ENCODE measurements around the gene FURIN. TPM values are rescaled to one million over a fixed set of nuclear protein-coding genes. Genes with fewer than 3 reads are reported as not detected.

The FURIN gene
- total and polyA plus RNA-seq, 2 donors: 11.5 to 36.7 TPM

DNA sequence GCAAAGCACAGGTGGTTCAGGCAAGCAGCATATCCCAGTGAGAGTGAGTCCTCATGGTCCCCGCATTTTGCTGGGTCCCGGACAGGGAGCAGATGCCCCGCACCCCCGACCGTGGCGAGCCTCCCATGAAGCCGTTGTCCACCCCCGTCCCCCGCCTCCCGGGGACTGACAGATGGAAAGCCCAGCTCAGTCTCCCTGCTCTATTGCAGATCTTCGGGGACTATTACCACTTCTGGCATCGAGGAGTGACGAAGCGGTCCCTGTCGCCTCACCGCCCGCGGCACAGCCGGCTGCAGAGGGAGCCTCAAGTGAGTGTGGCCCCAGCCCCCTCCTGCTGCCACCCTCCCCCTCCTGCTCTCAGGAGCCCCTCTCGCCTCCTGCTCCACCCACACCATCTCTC is 7.7 kb downstream of the FURIN start:
- DNase-seq (ENCODE audit: low read depth in 6 of 9, low spot score in 9 of 9): no peak
- peaks cover 43 to 55% of the 10 kb centered on the region in 2 donors for H3K36me3 ChIP-seq (ENCODE audit: control insufficient read depth in 2 of 2, insufficient read depth in 2 of 2, low read length in 1 of 2)
- peaks cover 0 to 7% of the 10 kb centered on the region in 2 donors for H3K27me3 ChIP-seq (ENCODE audit: control insufficient read depth in 2 of 2, insufficient read depth in 1 of 2, low read length in 1 of 2)
- H3K9me3 ChIP-seq (ENCODE audit: control insufficient read depth in 2 of 2, insufficient read depth in 1 of 2, low read length in 1 of 2): no peaks in the 10 kb centered on the region
- whole genome bisulfite sequencing: 97% methylated on average over 20 of the region's 20 CpGs
- no peak overlapping the region for H3K27ac ChIP-seq (ENCODE audit: low read depth in 1 of 2, low read length in 1 of 2)
- H3K4me1 ChIP-seq (ENCODE audit: control insufficient read depth in 2 of 2, insufficient read depth in 2 of 2, low read length in 2 of 2): peaks cover 9 to 24% of the 10 kb centered on the region in 2 donors
- no peak overlapping the region for H3K4me3 ChIP-seq (ENCODE audit: low read length in 2 of 2)

GRCh38 chr15:90876512-90877170 is 8.3 kb downstream of the FURIN start:
- WGBS: 98% methylated on average over 15 of the region's 15 CpGs
- no peaks in the 10 kb centered on the region for H3K9me3 ChIP-seq (ENCODE audit: control insufficient read depth in 2 of 2, insufficient read depth in 1 of 2, low read length in 1 of 2)
- peaks cover 49 to 60% of the 10 kb centered on the region in 2 donors for H3K36me3 ChIP-seq (ENCODE audit: control insufficient read depth in 2 of 2, insufficient read depth in 2 of 2, low read length in 1 of 2)
- no peak for DNase-seq (ENCODE audit: low read depth in 6 of 9, low spot score in 9 of 9)
- H3K4me3 ChIP-seq (ENCODE audit: low read length in 2 of 2): no peak overlapping the region
- peaks cover 9 to 24% of the 10 kb centered on the region in 2 donors for H3K4me1 ChIP-seq (ENCODE audit: control insufficient read depth in 2 of 2, insufficient read depth in 2 of 2, low read length in 2 of 2)
- H3K27ac ChIP-seq (ENCODE audit: low read depth in 1 of 2, low read length in 1 of 2): no peak overlapping the region
- H3K27me3 ChIP-seq (ENCODE audit: control insufficient read depth in 2 of 2, insufficient read depth in 1 of 2, low read length in 1 of 2): peaks cover 0 to 7% of the 10 kb centered on the region in 2 donors

DNA sequence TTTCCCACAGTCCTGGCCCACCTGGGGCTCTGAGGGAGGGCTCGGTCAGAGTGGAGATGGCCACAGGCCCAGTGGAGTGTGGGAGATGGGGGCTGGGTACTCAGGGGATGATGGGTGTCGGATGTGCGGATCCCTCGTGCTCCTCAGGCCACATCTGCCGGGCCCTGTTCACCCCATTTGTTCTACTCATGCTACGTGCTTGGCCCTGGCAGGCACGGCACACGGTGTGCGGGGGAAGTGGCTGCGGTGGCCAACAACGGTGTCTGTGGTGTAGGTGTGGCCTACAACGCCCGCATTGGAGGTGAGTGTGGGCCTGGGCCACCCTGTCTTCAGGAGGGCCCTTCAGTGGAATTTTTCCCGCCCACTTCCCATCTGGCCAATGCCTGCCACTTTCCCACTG is 8.9 kb downstream of the FURIN start:
- H3K4me1 ChIP-seq (ENCODE audit: control insufficient read depth in 2 of 2, insufficient read depth in 2 of 2, low read length in 2 of 2): peaks cover 6 to 21% of the 10 kb centered on the region in 2 donors
- DNase-seq (ENCODE audit: low read depth in 6 of 9, low spot score in 9 of 9): no peak
- no peaks in the 10 kb centered on the region for H3K9me3 ChIP-seq (ENCODE audit: control insufficient read depth in 2 of 2, insufficient read depth in 1 of 2, low read length in 1 of 2)
- H3K36me3 ChIP-seq (ENCODE audit: control insufficient read depth in 2 of 2, insufficient read depth in 2 of 2, low read length in 1 of 2): peaks cover 52 to 67% of the 10 kb centered on the region in 2 donors
- H3K4me3 ChIP-seq (ENCODE audit: low read length in 2 of 2): no peak overlapping the region
- peaks cover 0 to 5% of the 10 kb centered on the region in 2 donors for H3K27me3 ChIP-seq (ENCODE audit: control insufficient read depth in 2 of 2, insufficient read depth in 1 of 2, low read length in 1 of 2)
- WGBS: 97% methylated on average over 14 of the region's 14 CpGs
- H3K27ac ChIP-seq (ENCODE audit: low read depth in 1 of 2, low read length in 1 of 2): no peak overlapping the region

GRCh38 chr15:90877996-90878395 is 9.6 kb downstream of the FURIN start:
- H3K36me3 ChIP-seq (ENCODE audit: control insufficient read depth in 2 of 2, insufficient read depth in 2 of 2, low read length in 1 of 2): peaks cover 52 to 67% of the 10 kb centered on the region in 2 donors
- DNase-seq (ENCODE audit: low read depth in 6 of 9, low spot score in 9 of 9): no peak
- H3K27ac ChIP-seq (ENCODE audit: low read depth in 1 of 2, low read length in 1 of 2): no peak overlapping the region
- H3K4me3 ChIP-seq (ENCODE audit: low read length in 2 of 2): no peak overlapping the region
- WGBS: 95% methylated on average over 14 of the region's 14 CpGs
- no peaks in the 10 kb centered on the region for H3K27me3 ChIP-seq (ENCODE audit: control insufficient read depth in 2 of 2, insufficient read depth in 1 of 2, low read length in 1 of 2)
- no peaks in the 10 kb centered on the region for H3K9me3 ChIP-seq (ENCODE audit: control insufficient read depth in 2 of 2, insufficient read depth in 1 of 2, low read length in 1 of 2)
- peaks cover 0 to 14% of the 10 kb centered on the region in 2 donors for H3K4me1 ChIP-seq (ENCODE audit: control insufficient read depth in 2 of 2, insufficient read depth in 2 of 2, low read length in 2 of 2)

DNA sequence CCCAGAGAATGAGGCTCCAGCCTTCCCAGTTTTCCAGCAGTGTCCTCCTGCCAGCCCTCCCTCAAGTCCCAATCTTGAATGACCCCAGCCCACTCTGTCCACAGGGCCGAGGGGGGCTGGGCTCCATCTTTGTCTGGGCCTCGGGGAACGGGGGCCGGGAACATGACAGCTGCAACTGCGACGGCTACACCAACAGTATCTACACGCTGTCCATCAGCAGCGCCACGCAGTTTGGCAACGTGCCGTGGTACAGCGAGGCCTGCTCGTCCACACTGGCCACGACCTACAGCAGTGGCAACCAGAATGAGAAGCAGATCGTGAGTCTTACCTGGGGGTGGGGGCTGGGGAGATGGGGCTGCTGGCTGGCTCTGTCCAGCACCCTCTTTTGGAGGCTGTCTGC is 10.3 kb downstream of the FURIN start:
- Histone ChIP-seq H3K9me3 (ENCODE audit: control insufficient read depth in 2 of 2, insufficient read depth in 1 of 2, low read length in 1 of 2) (no peaks in the 10 kb centered on the region), H3K4me1 (ENCODE audit: control insufficient read depth in 2 of 2, insufficient read depth in 2 of 2, low read length in 2 of 2) (peaks cover 0 to 12% of the 10 kb centered on the region in 2 donors), H3K4me3 (ENCODE audit: low read length in 2 of 2) (no peak overlapping the region), H3K36me3 (ENCODE audit: control insufficient read depth in 2 of 2, insufficient read depth in 2 of 2, low read length in 1 of 2) (peaks cover 52 to 67% of the 10 kb centered on the region in 2 donors), H3K27ac (ENCODE audit: low read depth in 1 of 2, low read length in 1 of 2) (no peak overlapping the region), H3K27me3 (ENCODE audit: control insufficient read depth in 2 of 2, insufficient read depth in 1 of 2, low read length in 1 of 2) (peaks cover 0 to 7% of the 10 kb centered on the region in 2 donors)
- 98% methylated on average over 15 of the region's 15 CpGs for WGBS
- no peak for DNase-seq (ENCODE audit: low read depth in 6 of 9, low spot score in 9 of 9)

GRCh38 chr15:90879730-90880366 is 11.5 kb downstream of the FURIN start:
- Histone ChIP-seq H3K36me3 (ENCODE audit: control insufficient read depth in 2 of 2, insufficient read depth in 2 of 2, low read length in 1 of 2) (peaks cover 52 to 67% of the 10 kb centered on the region in 2 donors), H3K4me1 (ENCODE audit: control insufficient read depth in 2 of 2, insufficient read depth in 2 of 2, low read length in 2 of 2) (peaks cover 0 to 10% of the 10 kb centered on the region in 2 donors), H3K4me3 (ENCODE audit: low read length in 2 of 2) (no peak overlapping the region), H3K27me3 (ENCODE audit: control insufficient read depth in 2 of 2, insufficient read depth in 1 of 2, low read length in 1 of 2) (peaks cover 3 to 18% of the 10 kb centered on the region in 2 donors), H3K9me3 (ENCODE audit: control insufficient read depth in 2 of 2, insufficient read depth in 1 of 2, low read length in 1 of 2) (no peaks in the 10 kb centered on the region), H3K27ac (ENCODE audit: low read depth in 1 of 2, low read length in 1 of 2) (no peak overlapping the region)
- 96% methylated on average over 35 of the region's 35 CpGs for WGBS
- no peak for DNase-seq (ENCODE audit: low read depth in 6 of 9, low spot score in 9 of 9)

GRCh38 chr15:90880381-90881145 is 12.2 kb downstream of the FURIN start:
- Histone ChIP-seq H3K36me3 (ENCODE audit: control insufficient read depth in 2 of 2, insufficient read depth in 2 of 2, low read length in 1 of 2) (peaks cover 52 to 66% of the 10 kb centered on the region in 2 donors), H3K9me3 (ENCODE audit: control insufficient read depth in 2 of 2, insufficient read depth in 1 of 2, low read length in 1 of 2) (peaks cover 0 to 6% of the 10 kb centered on the region in 2 donors)

DNA sequence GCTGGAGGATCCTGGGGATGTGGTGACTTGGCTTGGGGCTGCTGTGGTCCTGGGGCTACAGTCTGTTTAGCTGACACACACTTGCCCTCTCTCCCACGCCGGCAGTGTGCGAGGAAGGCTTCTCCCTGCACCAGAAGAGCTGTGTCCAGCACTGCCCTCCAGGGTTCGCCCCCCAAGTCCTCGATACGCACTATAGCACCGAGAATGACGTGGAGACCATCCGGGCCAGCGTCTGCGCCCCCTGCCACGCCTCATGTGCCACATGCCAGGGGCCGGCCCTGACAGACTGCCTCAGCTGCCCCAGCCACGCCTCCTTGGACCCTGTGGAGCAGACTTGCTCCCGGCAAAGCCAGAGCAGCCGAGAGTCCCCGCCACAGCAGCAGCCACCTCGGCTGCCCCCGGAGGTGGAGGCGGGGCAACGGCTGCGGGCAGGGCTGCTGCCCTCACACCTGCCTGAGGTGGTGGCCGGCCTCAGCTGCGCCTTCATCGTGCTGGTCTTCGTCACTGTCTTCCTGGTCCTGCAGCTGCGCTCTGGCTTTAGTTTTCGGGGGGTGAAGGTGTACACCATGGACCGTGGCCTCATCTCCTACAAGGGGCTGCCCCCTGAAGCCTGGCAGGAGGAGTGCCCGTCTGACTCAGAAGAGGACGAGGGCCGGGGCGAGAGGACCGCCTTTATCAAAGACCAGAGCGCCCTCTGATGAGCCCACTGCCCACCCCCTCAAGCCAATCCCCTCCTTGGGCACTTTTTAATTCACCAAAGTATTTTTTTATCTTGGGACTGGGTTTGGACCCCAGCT is 13.0 kb downstream of the FURIN start:
- 98% methylated on average over 35 of the region's 35 CpGs for WGBS
- no peak for DNase-seq (ENCODE audit: low read depth in 6 of 9, low spot score in 9 of 9)
- Histone ChIP-seq H3K27ac (ENCODE audit: low read depth in 1 of 2, low read length in 1 of 2) (no peak overlapping the region), H3K9me3 (ENCODE audit: control insufficient read depth in 2 of 2, insufficient read depth in 1 of 2, low read length in 1 of 2) (peaks cover 0 to 6% of the 10 kb centered on the region in 2 donors), H3K4me1 (ENCODE audit: control insufficient read depth in 2 of 2, insufficient read depth in 2 of 2, low read length in 2 of 2) (peaks cover 0 to 22% of the 10 kb centered on the region in 2 donors), H3K36me3 (ENCODE audit: control insufficient read depth in 2 of 2, insufficient read depth in 2 of 2, low read length in 1 of 2) (peaks cover 50 to 58% of the 10 kb centered on the region in 2 donors), H3K27me3 (ENCODE audit: control insufficient read depth in 2 of 2, insufficient read depth in 1 of 2, low read length in 1 of 2) (peaks cover 7 to 29% of the 10 kb centered on the region in 2 donors), H3K4me3 (ENCODE audit: low read length in 2 of 2) (no peak overlapping the region)

More at GRCh38 chr15:90880381-90881145, 12.2 kb downstream of the FURIN start:
- Histone ChIP-seq H3K4me1 (ENCODE audit: control insufficient read depth in 2 of 2, insufficient read depth in 2 of 2, low read length in 2 of 2) (peaks cover 0 to 17% of the 10 kb centered on the region in 2 donors), H3K27me3 (ENCODE audit: control insufficient read depth in 2 of 2, insufficient read depth in 1 of 2, low read length in 1 of 2) (peaks cover 7 to 25% of the 10 kb centered on the region in 2 donors), H3K4me3 (ENCODE audit: low read length in 2 of 2) (no peak overlapping the region), H3K27ac (ENCODE audit: low read depth in 1 of 2, low read length in 1 of 2) (no peak overlapping the region)
- WGBS: 96% methylated on average over 16 of the region's 16 CpGs
- DNase-seq (ENCODE audit: low read depth in 6 of 9, low spot score in 9 of 9): no peak
